Omental fat pad (tissue), 4 donors: ENCODE measurements around the gene KLHL10. TPM values are rescaled to one million over a fixed set of nuclear protein-coding genes. Genes with fewer than 3 reads are reported as not detected.
A peak's percentile ranks its signal among the peaks of the same experiment; 100 is the strongest.

Experiments
- ATAC-seq: fragments of 150-250 bp; one replicate; pipeline ENCODE4 v1.9.1; 2016; ENCODE audit warnings: mild to moderate bottlenecking, moderate library complexity; ENCODE audit not compliant: low FRiP score
- DNase-seq: peaks from one replicate; pipeline ENCODE4 v3.0.0-alpha.2; 2019; ENCODE audit warnings: low spot score
- total RNA-seq, 4 donors: library from RNA; depleted of rRNA; stranded (reverse); fragments of >200 nt; gene quantifications; one replicate each; pipeline ENCODE4 v1.1.0, GENCODE V29; 2016
- TF ChIP-seq, protein P1 (sequence below), 3 donors: fragments of 450-650 bp; IDR thresholded peaks; one replicate each; pipeline ENCODE4 v1.5.1; 2016 to 2017; ENCODE audit warnings: antibody characterized with exemption in 3 of 3, mild to moderate bottlenecking in 3 of 3, moderate library complexity in 2 of 3

The KLHL10 gene
- under 1 TPM in 3 of 4 donors, not detected in 1; 0.44 to 0.72 (median 0.63) TPM for total RNA-seq

DNA sequence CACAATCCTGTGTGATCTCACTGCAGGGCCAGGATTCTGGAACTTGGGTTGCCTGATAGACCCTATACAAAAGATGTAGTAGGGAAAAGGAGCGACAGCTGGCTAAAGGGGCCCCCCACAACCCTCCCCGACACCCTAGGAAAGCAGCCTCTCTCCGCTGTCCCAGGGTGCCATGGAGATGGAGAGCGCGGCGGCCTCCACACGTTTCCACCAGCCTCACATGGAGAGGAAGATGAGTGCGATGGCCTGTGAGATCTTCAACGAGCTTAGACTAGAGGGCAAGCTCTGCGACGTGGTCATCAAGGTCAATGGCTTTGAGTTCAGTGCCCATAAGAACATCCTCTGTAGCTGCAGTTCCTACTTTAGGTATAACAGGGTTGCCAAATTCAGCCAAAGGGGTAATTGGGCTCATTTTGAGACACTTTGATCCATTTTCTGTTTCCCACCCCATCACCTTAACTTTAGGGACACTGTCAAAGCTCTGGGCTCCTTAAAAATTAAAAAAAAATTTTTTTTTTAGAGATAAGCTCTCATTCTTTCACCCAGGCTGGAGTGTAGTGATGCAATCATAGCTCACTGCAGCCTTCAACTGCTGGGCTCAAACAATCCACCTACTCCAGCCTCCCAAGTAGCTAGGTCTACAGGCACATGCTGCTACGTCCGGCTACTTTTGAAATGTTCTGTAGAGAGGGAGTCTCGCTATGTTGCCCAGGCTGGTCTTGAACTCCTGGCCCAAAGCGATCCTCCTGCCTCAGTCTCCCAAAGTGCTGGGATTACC lies at the start of gene KLHL10:
Gene KLHL10 (plus strand): TSS at position 65 of the 778 bp plus-strand sequence. CDS start 108 bp downstream, at position 173.
- ATAC-seq (no peak), DNase-seq (no peak)
- TF ChIP-seq, protein P1, sequence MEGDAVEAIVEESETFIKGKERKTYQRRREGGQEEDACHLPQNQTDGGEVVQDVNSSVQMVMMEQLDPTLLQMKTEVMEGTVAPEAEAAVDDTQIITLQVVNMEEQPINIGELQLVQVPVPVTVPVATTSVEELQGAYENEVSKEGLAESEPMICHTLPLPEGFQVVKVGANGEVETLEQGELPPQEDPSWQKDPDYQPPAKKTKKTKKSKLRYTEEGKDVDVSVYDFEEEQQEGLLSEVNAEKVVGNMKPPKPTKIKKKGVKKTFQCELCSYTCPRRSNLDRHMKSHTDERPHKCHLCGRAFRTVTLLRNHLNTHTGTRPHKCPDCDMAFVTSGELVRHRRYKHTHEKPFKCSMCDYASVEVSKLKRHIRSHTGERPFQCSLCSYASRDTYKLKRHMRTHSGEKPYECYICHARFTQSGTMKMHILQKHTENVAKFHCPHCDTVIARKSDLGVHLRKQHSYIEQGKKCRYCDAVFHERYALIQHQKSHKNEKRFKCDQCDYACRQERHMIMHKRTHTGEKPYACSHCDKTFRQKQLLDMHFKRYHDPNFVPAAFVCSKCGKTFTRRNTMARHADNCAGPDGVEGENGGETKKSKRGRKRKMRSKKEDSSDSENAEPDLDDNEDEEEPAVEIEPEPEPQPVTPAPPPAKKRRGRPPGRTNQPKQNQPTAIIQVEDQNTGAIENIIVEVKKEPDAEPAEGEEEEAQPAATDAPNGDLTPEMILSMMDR (IDR thresholded peaks at IDR 0.05) = no peak

DNA sequence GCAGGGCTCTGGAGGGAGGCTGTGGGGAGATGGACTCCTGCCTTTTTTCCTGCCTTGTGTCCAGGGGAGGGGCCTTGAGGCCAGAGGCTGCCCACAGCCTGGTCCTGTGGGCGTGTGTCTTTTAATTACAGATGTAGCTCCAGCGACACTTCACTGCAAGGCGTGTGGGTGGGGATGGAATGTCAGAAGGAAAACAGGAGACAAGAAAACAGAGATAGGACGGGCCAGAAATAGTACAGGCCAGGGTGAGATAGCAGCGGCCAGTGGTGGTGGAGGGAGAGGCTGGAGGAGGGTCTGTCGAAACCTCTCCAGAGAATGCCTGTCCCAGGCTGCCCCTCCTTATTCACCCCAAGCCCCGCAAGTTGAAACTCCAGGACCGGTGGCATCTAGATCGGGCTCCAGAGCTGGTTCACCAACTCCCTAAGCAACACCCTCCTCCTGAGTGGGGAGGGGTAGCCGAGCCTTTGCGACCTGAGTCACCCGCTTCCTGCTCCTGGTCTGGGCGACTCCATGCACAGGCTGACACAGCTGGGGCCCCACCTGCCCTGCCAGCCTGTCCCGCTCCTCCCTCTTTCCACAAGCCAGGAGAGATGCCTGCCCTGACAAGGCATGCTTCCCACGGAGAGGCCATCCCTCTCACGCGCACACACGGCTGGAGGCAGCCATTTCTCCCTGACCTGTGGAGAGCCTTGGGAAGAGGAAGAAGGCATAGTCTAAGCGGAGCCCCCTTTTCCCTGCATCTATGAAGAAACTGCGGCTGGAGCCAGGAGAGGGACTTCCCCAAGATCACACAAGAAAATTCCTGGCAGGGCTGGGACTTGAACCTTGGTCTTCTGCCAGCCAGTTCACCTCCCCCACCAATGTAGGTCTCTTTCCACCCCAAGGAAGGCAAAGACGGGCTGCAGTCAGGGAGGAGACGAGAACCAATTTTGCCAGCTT lies 44.5 kb upstream of the KLHL10 start:
- DNase-seq (no peak), ATAC-seq (peak; percentile 86)
- TF ChIP-seq, protein P1 (IDR thresholded peaks at IDR 0.05) = no peak

DNA sequence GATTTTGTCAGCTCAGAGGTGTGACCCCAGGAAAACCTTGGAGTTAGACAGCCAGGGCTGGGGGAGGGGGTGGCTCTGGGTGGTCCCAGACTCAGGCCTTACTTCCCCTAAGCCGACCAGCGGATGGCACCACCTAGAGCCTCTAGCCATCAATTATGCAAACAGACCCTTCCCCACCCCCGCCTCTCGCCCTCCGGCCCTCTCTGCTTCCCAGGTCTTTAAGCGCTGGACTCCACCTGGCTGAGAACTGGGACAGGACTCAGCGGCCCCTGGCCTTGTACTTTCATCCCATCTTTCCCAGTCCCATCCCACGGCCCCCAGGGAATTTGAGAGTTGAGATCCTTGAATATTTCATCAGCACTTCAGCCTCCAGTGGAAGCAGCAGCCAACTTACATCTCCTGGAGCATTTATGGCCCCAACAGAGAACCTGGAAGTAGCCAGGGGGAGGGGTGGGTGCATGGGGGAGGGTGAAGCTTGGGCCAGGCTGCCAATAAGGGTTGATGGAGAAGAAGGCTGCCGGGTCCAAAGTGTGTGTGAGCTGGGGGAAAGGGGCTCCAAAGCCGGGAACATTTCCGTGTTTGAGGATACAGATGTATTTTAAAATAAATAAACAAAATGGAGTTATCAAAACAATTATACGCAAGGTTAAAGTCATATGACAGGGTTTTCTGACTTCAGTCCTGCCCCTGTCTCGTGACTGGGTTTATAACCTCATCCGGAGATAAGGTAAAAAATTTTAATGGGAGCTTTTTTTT lies 43.7 kb upstream of the KLHL10 start:
- ATAC-seq (peak; percentile 6), DNase-seq (no peak)
- TF ChIP-seq, protein P1 (IDR thresholded peaks at IDR 0.05) = no peak

DNA sequence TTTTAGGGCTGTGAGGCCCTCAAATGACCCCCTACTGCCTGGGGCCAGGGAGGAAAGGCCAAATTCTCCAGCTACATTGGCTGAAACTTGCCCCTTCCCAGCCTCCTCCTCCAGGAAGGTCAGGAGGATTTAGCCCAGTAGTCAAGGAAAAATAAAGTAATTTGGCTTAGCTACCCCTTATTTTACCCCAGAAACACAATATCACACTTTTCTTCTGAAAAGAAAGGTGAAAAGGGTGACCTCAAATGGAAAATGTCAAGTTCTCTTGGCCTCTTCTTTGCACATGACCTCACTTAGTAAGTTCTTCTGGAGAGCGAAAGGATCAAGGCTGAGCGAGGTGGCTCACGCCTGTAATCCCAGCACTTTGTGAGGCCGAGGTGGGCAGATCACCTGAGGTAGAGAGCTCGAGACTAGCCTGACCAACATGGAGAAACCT lies 43.1 kb upstream of the KLHL10 start:
- ATAC-seq = no peak
- no peak for DNase-seq
- TF ChIP-seq, protein P1 (IDR thresholded peaks at IDR 0.05) = no peak

DNA sequence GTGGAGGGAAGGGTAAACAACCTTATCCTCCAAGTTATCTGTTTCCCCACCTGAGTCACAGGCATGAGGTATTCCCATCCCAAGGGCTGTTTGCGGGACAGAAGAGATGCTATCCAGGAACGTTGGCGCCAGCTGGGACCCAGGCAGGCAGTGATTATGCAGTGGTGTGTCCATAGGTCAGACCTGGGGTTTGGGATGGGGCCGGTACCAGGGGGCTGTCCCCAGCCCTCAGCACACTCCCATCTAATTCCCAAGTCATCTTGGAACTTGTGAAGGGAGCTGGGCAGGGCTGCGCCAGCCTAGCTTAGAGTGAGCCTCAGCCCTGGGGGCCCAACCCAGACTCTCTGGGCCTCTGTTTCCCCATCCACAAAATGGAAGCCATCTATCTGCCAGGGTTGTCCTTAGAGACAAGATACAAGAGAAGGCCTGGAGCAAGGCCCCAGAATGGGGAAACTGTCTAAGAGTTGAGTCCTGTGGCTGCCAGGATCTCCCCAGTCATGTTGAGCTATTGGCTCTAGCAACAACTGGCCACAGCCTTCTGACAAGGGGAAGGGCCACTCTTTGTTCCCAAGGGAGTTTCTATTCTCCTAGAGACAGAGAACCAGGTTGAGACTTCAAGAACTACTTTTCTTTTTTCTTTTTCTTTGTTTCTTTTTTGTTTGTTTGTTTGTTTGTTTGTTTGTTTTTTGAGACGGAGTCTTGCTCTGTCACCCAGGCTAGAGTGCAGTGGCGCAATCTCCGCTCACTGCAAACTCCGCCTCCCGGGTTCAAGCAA lies 41.3 kb upstream of the KLHL10 start:
- TF ChIP-seq, protein P1 (IDR thresholded peaks at IDR 0.05) = no peak
- no peak for ATAC-seq

DNA sequence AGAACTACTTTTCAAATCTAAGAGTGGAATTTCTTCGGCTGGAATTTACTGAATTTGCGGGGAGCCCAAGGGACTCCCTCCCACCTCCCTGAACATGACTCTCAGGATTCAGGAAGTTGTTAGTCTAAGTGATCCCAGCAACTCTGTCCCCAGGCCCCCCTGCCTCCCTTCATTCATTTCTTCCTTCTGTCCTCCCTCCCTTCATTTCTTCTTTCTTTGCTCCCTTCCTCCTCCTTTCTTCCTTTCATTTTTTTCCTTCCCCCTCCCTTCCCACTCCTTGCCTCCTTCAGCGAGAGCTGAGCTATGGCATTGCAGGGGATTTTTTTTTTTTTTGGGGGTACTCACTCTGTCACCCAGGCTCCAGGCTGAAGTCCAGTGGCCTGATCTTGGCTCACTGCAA lies 40.2 kb upstream of the KLHL10 start:
- ATAC-seq = no peak
- DNase-seq = no peak
- TF ChIP-seq, protein P1 (IDR thresholded peaks at IDR 0.05) = no peak

More for the DNA sequence above, 41.3 kb upstream of the KLHL10 start:
- no peak for DNase-seq
